CD14-positive monocyte (primary cell): ENCODE data around the gene VDAC2. TPM values are rescaled to one million over a fixed set of nuclear protein-coding genes. Genes with fewer than 3 reads are reported as not detected.

ENCODE experiments used
- DNase-seq, 3 donors: peaks; one replicate each; pipeline ENCODE4 v3.0.0-alpha.2; 2011 to 2022
- H2AFZ ChIP-seq: 2 replicates; pipeline ENCODE4 v1.6.0; 2012; ENCODE audit warnings: mild to moderate bottlenecking, low read depth, low read length, inconsistent platforms; ENCODE audit not compliant: insufficient read depth, poor library complexity, severe bottlenecking
- H3K27ac ChIP-seq, 2 donors: 1 replicate in 1 of 2; 2 replicates in 1 of 2; pipeline ENCODE4 v1.5.1; 2012 to 2013; ENCODE audit warnings: low read length in 2 of 2, control low read depth in 1 of 2, inconsistent platforms in 1 of 2, low read depth in 1 of 2, mild to moderate bottlenecking in 1 of 2
- H3K27me3 ChIP-seq, 2 donors: one replicate each; pipeline versions ENCODE4 v1.6.0 to v1.6.1; 2011 to 2013; ENCODE audit warnings: low read length in 2 of 2; ENCODE audit not compliant: control insufficient read depth in 2 of 2, insufficient read depth in 2 of 2
- H3K36me3 ChIP-seq, 2 donors: replicated peaks in 1 of 2; 1 replicate in 1 of 2; 2 replicates in 1 of 2; pipeline versions ENCODE4 v1.5.1 to v1.6.1; 2012 to 2013; ENCODE audit warnings: low read length in 2 of 2, control low read depth in 1 of 2, inconsistent platforms in 1 of 2, mild to moderate bottlenecking in 1 of 2; ENCODE audit not compliant: insufficient read depth in 2 of 2, control insufficient read depth in 1 of 2
- H3K4me1 ChIP-seq, 2 donors: 1 replicate in 1 of 2; 2 replicates in 1 of 2; pipeline versions ENCODE4 v1.5.1 to v1.6.1; 2012 to 2013; ENCODE audit warnings: low read length in 2 of 2, control low read depth in 1 of 2, inconsistent platforms in 1 of 2, mild to moderate bottlenecking in 1 of 2, moderate library complexity in 1 of 2; ENCODE audit not compliant: insufficient read depth in 2 of 2, control insufficient read depth in 1 of 2
- H3K4me2 ChIP-seq: replicated peaks from 2 replicates; pipeline ENCODE3; 2012; ENCODE audit warnings: low read length, moderate library complexity, mild to moderate bottlenecking; ENCODE audit not compliant: poor library complexity, severe bottlenecking; ENCODE audit errors: extremely low read depth
- H3K4me3 ChIP-seq, 3 experiments: fragments of 200-600 bp in 1 of 3; sonication (generic) in 1 of 3; replicated peaks in 1 of 3; 1 replicate in 2 of 3; 2 replicates in 1 of 3; pipeline ENCODE4 v1.5.1; 2011 to 2013; ENCODE audit warnings: low read length in 3 of 3, mild to moderate bottlenecking in 3 of 3, control low read depth in 2 of 3, low read depth in 2 of 3, inconsistent platforms in 1 of 3, moderate library complexity in 1 of 3
- H3K79me2 ChIP-seq: 2 replicates; pipeline ENCODE4 v1.6.0; 2012; ENCODE audit warnings: mild to moderate bottlenecking, control low read depth, inconsistent platforms, low read length, moderate library complexity; ENCODE audit not compliant: insufficient read depth
- H3K9ac ChIP-seq: 2 replicates; pipeline ENCODE4 v1.6.0; 2017; ENCODE audit warnings: low read length, mild to moderate bottlenecking; ENCODE audit not compliant: insufficient read depth, poor library complexity, severe bottlenecking
- H3K9me3 ChIP-seq, 2 donors: replicated peaks in 1 of 2; 1 replicate in 1 of 2; 2 replicates in 1 of 2; pipeline versions ENCODE4 v1.5.1 to v1.6.1; 2012 to 2013; ENCODE audit warnings: low read length in 2 of 2, control low read depth in 1 of 2; ENCODE audit not compliant: control insufficient read depth in 1 of 2, insufficient read depth in 1 of 2
- H4K20me1 ChIP-seq: 2 replicates; pipeline ENCODE4 v1.6.0; 2012; ENCODE audit warnings: mild to moderate bottlenecking, low read length, control low read depth, moderate library complexity; ENCODE audit not compliant: insufficient read depth
- H3K27ac Mint-ChIP-seq, 7 donors: one replicate each; pipeline ENCODE4 v1.8.0; 2020; ENCODE audit warnings: mild to moderate bottlenecking in 7 of 7, mixed read lengths in 7 of 7, moderate library complexity in 6 of 7, inconsistent platforms in 2 of 7
- H3K27me3 Mint-ChIP-seq, 3 donors: one replicate each; pipeline ENCODE4 v1.8.0; 2021 to 2022; ENCODE audit warnings: low read depth in 3 of 3, mild to moderate bottlenecking in 3 of 3, mixed read lengths in 3 of 3, moderate library complexity in 3 of 3, inconsistent platforms in 1 of 3
- H3K36me3 Mint-ChIP-seq, 2 donors: one replicate each; pipeline ENCODE4 v1.8.0; 2020; ENCODE audit warnings: mixed read lengths in 2 of 2, inconsistent platforms in 1 of 2, mild to moderate bottlenecking in 1 of 2
- H3K4me1 Mint-ChIP-seq: one replicate; pipeline ENCODE4 v1.8.0; 2020; ENCODE audit warnings: mild to moderate bottlenecking, mixed read lengths
- H3K4me3 Mint-ChIP-seq, 2 donors: one replicate each; pipeline ENCODE4 v1.8.0; 2020; ENCODE audit warnings: mild to moderate bottlenecking in 2 of 2, mixed read lengths in 2 of 2, moderate library complexity in 1 of 2
- H3K9me3 Mint-ChIP-seq, 7 donors: one replicate each; pipeline ENCODE4 v1.8.0; 2020 to 2022; ENCODE audit warnings: mixed read lengths in 7 of 7, mild to moderate bottlenecking in 6 of 7, moderate library complexity in 6 of 7, inconsistent platforms in 2 of 7
- WGBS: methylation state at CpG from one replicate; pipeline ENCODE4 v1.1.5; 2013; ENCODE audit warnings: missing lambda C conversion rate; ENCODE audit not compliant: insufficient coverage; 5-methylcytosine and 5-hydroxymethylcytosine counted together
- intact Hi-C, 2 donors: fragments of 100-400 bp; cut with micrococcal nuclease; formaldehyde crosslinking; loops; one replicate each; pipeline versions ENCODE4 v1.15.0 to v1.15.1; 2023
- polyA plus RNA-seq, 3 donors: library from polyadenylated mRNA; depleted of rRNA in 1 of 3; unstranded in 2 of 3; stranded (reverse) in 1 of 3; fragments of 300-500 nt in 2 of 3; fragments of >200 nt in 1 of 3; fragmentation: Illumina TruSeq in 2 of 3; gene quantifications; 1 replicate in 2 of 3; 2 replicates in 1 of 3; pipeline ENCODE4 v1.2.3, GENCODE V29; 2012 to 2021
- TF ChIP-seq, protein P1 (sequence below): fragments of 200-600 bp; IDR thresholded peaks from one replicate; pipeline ENCODE4 v1.8.0; 2022; ENCODE audit warnings: antibody characterized with exemption, mild to moderate bottlenecking

Gene VDAC2
- polyA plus RNA-seq, 3 donors: 71.2 to 154 (median 139) TPM

DNA sequence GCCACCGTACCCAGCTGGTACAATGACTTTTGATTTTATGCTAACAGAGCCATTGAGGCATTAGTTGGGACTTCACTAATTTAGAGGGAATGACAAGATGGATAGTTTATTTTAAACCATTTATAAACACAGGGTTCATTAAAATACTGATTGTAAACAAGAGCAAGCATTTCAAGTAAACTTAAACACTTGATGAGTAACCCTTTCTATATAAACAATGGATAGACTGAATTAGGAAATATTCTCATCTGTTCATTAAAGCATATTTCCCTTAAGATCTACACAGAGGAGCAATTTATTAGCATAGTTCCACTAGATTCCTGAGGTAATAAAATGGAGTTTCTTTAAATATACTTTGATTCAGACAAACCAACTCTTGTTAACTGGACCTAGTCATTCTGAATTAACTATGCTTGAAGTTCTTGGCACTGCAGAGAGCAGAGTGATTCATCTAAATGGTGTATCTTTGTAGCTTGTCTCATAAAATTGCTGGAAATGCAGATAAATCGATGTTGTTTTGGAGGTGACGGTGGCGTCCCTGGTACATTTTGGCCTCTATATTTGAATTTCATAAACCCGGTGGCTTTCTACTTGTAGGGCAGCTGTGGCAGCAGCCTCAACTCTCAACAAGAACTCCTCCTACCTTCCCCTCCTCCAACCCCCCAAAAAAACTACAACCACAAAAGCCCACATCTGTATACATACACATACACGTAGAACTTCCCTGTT, 15.4 kb upstream of the VDAC2 start:
- Mint-ChIP-seq H3K9me3 (no peaks in the 10 kb centered on the region), H3K4me3 (no peak overlapping the region), H3K27ac (peak overlapping the region in 1 of 7 donors; percentile 69), H3K36me3 (peaks cover 11 to 13% of the 10 kb centered on the region in 2 donors), H3K27me3 (peaks cover 0 to 3% (median 0%) of the 10 kb centered on the region in 3 donors), H3K4me1 (peaks cover 23% of the 10 kb centered on the region)
- WGBS: 97% methylated on average over 4 of the region's 6 CpGs
- no peaks in the 10 kb centered on the region for H3K27me3 ChIP-seq
- H4K20me1 ChIP-seq: no peaks in the 10 kb centered on the region
- intact Hi-C loops: no loop called here
- no peaks in the 10 kb centered on the region for H3K36me3 ChIP-seq
- no peak overlapping the region for H3K4me2 ChIP-seq
- peaks cover 19 to 22% of the 10 kb centered on the region in 2 donors for H3K4me1 ChIP-seq
- no peak for DNase-seq
- H3K9ac ChIP-seq: no peak overlapping the region
- H3K79me2 ChIP-seq: no peaks in the 10 kb centered on the region
- H3K27ac ChIP-seq: no peak overlapping the region
- H3K4me3 ChIP-seq: no peak overlapping the region
- TF ChIP-seq, protein P1, sequence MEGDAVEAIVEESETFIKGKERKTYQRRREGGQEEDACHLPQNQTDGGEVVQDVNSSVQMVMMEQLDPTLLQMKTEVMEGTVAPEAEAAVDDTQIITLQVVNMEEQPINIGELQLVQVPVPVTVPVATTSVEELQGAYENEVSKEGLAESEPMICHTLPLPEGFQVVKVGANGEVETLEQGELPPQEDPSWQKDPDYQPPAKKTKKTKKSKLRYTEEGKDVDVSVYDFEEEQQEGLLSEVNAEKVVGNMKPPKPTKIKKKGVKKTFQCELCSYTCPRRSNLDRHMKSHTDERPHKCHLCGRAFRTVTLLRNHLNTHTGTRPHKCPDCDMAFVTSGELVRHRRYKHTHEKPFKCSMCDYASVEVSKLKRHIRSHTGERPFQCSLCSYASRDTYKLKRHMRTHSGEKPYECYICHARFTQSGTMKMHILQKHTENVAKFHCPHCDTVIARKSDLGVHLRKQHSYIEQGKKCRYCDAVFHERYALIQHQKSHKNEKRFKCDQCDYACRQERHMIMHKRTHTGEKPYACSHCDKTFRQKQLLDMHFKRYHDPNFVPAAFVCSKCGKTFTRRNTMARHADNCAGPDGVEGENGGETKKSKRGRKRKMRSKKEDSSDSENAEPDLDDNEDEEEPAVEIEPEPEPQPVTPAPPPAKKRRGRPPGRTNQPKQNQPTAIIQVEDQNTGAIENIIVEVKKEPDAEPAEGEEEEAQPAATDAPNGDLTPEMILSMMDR: no peak
- no peaks in the 10 kb centered on the region for H3K9me3 ChIP-seq
- no peak overlapping the region for H2AFZ ChIP-seq

DNA sequence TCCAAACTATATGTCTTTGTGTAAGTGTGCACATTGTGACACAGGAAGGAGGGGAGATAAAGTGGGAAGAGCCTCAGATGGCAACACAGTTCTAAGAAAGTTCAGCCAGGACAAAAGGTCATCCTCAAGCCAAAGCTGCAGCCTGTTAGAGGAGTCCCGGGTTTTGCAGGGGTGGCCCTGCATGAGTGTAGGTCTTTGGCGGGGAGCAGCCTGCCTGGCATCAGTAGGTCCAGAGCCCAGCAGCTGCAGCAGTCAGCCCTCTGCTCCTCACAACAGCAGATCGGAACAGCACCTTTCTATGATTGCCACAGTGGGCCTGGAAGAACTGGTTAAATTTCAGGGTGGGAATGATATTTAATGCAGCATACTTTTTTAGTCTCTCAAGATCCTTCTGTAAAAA, 13.5 kb upstream of the VDAC2 start:
- Histone ChIP-seq H3K27me3 (no peaks in the 10 kb centered on the region), H3K79me2 (no peaks in the 10 kb centered on the region), H3K27ac (no peak overlapping the region), H3K4me3 (no peak overlapping the region), H3K9me3 (no peaks in the 10 kb centered on the region), H3K4me1 (peaks cover 10 to 11% of the 10 kb centered on the region in 2 donors), H4K20me1 (no peaks in the 10 kb centered on the region), H3K36me3 (no peaks in the 10 kb centered on the region), H2AFZ (no peak overlapping the region), H3K9ac (no peak overlapping the region), H3K4me2 (no peak overlapping the region)
- Mint-ChIP-seq H3K36me3 (peaks cover 11 to 13% of the 10 kb centered on the region in 2 donors), H3K27ac (peak overlapping the region in 1 of 7 donors; percentile 55), H3K9me3 (no peaks in the 10 kb centered on the region), H3K27me3 (peaks cover 0 to 3% (median 0%) of the 10 kb centered on the region in 3 donors), H3K4me1 (peaks cover 12% of the 10 kb centered on the region), H3K4me3 (no peak overlapping the region)
- TF ChIP-seq, protein P1: no peak
- DNase-seq: no peak
- intact Hi-C loops: no loop called here
- WGBS: no CpG with 5 or more reads among the region's 3 CpGs
